ENCODE results near the gene CD7.

CD7 gene

GRCh38 chr17:82296511-82297279 lies 20.7 kb downstream of the CD7 start:
- Histone ChIP-seq H3K4me1 (peaks cover 0 to 50% (median 33%) of the 10 kb centered on the region in 4 donors), H3K27me3 (peaks cover 0 to 12% of the 10 kb centered on the region in 2 donors), H3K9me3 (no peaks in the 10 kb centered on the region), H3K36me3 (no peaks in the 10 kb centered on the region), H3K4me3 (peak overlapping the region in 1 of 2 donors; percentile 48), H3K27ac (peak overlapping the region; percentile 74 to 78)
- TF ChIP-seq CTCF (IDR thresholded peaks at IDR 0.05): no peak
- intact Hi-C loops (cut with DNase I; ENCODE audit: low total_unique reads): loop anchor here (10.0 kb wide), 1 partner anchor 52 kb away; no protein-coding TSS in a partner anchor
- no peak for DNase-seq

- H3K4me3 ChIP-seq: no peak overlapping the region
- H3K9me3 ChIP-seq: no peaks in the 10 kb centered on the region
- H3K27ac ChIP-seq: no peak overlapping the region
- intact Hi-C loops (cut with DNase I; ENCODE audit: low total_unique reads): loop anchor here (10.0 kb wide), 1 partner anchor 51 kb away; no protein-coding TSS in a partner anchor
- no peaks in the 10 kb centered on the region for H3K27me3 ChIP-seq
- no peak for DNase-seq
- peaks cover 0 to 43% (median 31%) of the 10 kb centered on the region in 4 donors for H3K4me1 ChIP-seq
- no peaks in the 10 kb centered on the region for H3K36me3 ChIP-seq
- no peak for TF ChIP-seq CTCF (IDR thresholded peaks at IDR 0.05)
These were observed 22.0 kb downstream of the CD7 start for GRCh38 chr17:82295472-82295814.

- no peak for TF ChIP-seq CTCF (IDR thresholded peaks at IDR 0.05)
- H3K4me1 ChIP-seq: peaks cover 0 to 42% (median 31%) of the 10 kb centered on the region in 4 donors
- no peaks in the 10 kb centered on the region for H3K36me3 ChIP-seq
- H3K4me3 ChIP-seq: peak overlapping the region in 1 of 2 donors; percentile 84
- no peaks in the 10 kb centered on the region for H3K9me3 ChIP-seq
- peak overlapping the region in 1 of 2 donors; percentile 97 for H3K27ac ChIP-seq
- DNase-seq: no peak
- intact Hi-C loops (cut with DNase I; ENCODE audit: low total_unique reads): loop anchor here (10.0 kb wide), 1 partner anchor 49 kb away; no protein-coding TSS in a partner anchor
- H3K27me3 ChIP-seq: no peaks in the 10 kb centered on the region
These were observed 23.2 kb downstream of the CD7 start for GRCh38 chr17:82294064-82294773.

GRCh38 chr17:82292251-82293154 lies 24.9 kb downstream of the CD7 start:
- no peak for TF ChIP-seq CTCF (IDR thresholded peaks at IDR 0.05)
- Histone ChIP-seq H3K27me3 (no peaks in the 10 kb centered on the region), H3K36me3 (no peaks in the 10 kb centered on the region), H3K27ac (peak overlapping the region; percentile 97 to 98), H3K9me3 (no peaks in the 10 kb centered on the region), H3K4me3 (peak overlapping the region; percentile 69 to 84), H3K4me1 (peaks cover 0 to 27% (median 16%) of the 10 kb centered on the region in 4 donors)
- intact Hi-C loops (cut with DNase I; ENCODE audit: low total_unique reads): loop anchor here (10.0 kb wide), 1 partner anchor 48 kb away; no protein-coding TSS in a partner anchor
- DNase-seq: peak; percentile 97 to 98
